ENCODE data around the gene EPS15.
A peak's percentile ranks its signal among the peaks of the same experiment; 100 is the strongest.
"Not testable (repeated sequence)": the region's sequence is repeated elsewhere in the genome, so short reads cannot be mapped to it uniquely, and the experiment has no call there.

The EPS15 gene

GRCh38 chr1:51542158-51542953 lies 23.3 kb upstream of the EPS15 start:
- no peak for DNase-seq

GRCh38 chr1:51541313-51542050 lies 22.4 kb upstream of the EPS15 start:
- peak in 1 of 5 donors; percentile 16 for DNase-seq

- DNase-seq: no peak
Measured at GRCh38 chr1:51537568-51537967, 18.5 kb upstream of the EPS15 start.

- peak in 3 of 5 donors; percentile 12 to 50 (median 13) for DNase-seq
Measured at GRCh38 chr1:51535006-51535592, 16.0 kb upstream of the EPS15 start.

- peak in 1 of 5 donors; percentile 39 for DNase-seq
Measured at GRCh38 chr1:51534447-51534846, 15.4 kb upstream of the EPS15 start.

- DNase-seq: no peak
Measured at GRCh38 chr1:51532853-51533252, 13.8 kb upstream of the EPS15 start.

GRCh38 chr1:51530447-51530846 lies 11.4 kb upstream of the EPS15 start:
- not testable (repeated sequence) for DNase-seq

GRCh38 chr1:51527144-51527543 lies 8.1 kb upstream of the EPS15 start:
- DNase-seq: no peak

- no peak for DNase-seq
Measured at GRCh38 chr1:51526248-51526647, 7.2 kb upstream of the EPS15 start.

GRCh38 chr1:51525295-51525694 lies 6.2 kb upstream of the EPS15 start:
- DNase-seq: no peak

- no peak for DNase-seq
Measured at GRCh38 chr1:51524817-51525216, 5.8 kb upstream of the EPS15 start.

GRCh38 chr1:51523931-51524330 lies 4.9 kb upstream of the EPS15 start:
- DNase-seq: no peak

- peak in 2 of 5 donors; percentile 4 to 37 for DNase-seq
Measured at GRCh38 chr1:51520700-51521248, 1.7 kb upstream of the EPS15 start.

- DNase-seq: no peak
Measured at GRCh38 chr1:51519865-51520699, 1.0 kb upstream of the EPS15 start.

GRCh38 chr1:51518586-51519047 lies 449 bp downstream of the EPS15 start:
- peak; percentile 32 to 51 (median 38) for DNase-seq

- peak; percentile 33 to 56 (median 35) for DNase-seq
Measured at GRCh38 chr1:51518033-51518585, 957 bp downstream of the EPS15 start.

GRCh38 chr1:51517361-51518032 lies 1.6 kb downstream of the EPS15 start:
- no peak for DNase-seq

GRCh38 chr1:51516649-51517158 lies 2.4 kb downstream of the EPS15 start:
- DNase-seq: no peak

GRCh38 chr1:51515982-51516648 lies 3.0 kb downstream of the EPS15 start:
- no peak for DNase-seq

GRCh38 chr1:51515312-51515960 lies 3.6 kb downstream of the EPS15 start:
- no peak for DNase-seq

Measured in T-helper 1 cell (primary cell).